Muscle layer of colon (tissue), 2 donors: ENCODE measurements around the gene FRS2.

Experiments used
- H3K27ac ChIP-seq: one replicate; pipeline ENCODE4 v1.7.0; 2013; ENCODE audit warnings: low read depth, mild to moderate bottlenecking, low read length, moderate library complexity
- H3K27me3 ChIP-seq, 2 donors: one replicate each; pipeline ENCODE4 v1.7.0; 2013; ENCODE audit warnings: low read length in 2 of 2, mild to moderate bottlenecking in 2 of 2; ENCODE audit not compliant: insufficient read depth in 2 of 2, control insufficient read depth in 1 of 2
- H3K36me3 ChIP-seq: one replicate; pipeline ENCODE4 v1.7.0; 2013; ENCODE audit warnings: mild to moderate bottlenecking, low read length; ENCODE audit not compliant: insufficient read depth
- H3K4me1 ChIP-seq: one replicate; pipeline ENCODE4 v1.7.0; 2013; ENCODE audit warnings: mild to moderate bottlenecking, low read length; ENCODE audit not compliant: insufficient read depth
- H3K4me3 ChIP-seq, 2 donors: one replicate each; pipeline ENCODE4 v1.7.0; 2013; ENCODE audit warnings: low read length in 2 of 2, low read depth in 1 of 2, mild to moderate bottlenecking in 1 of 2, moderate library complexity in 1 of 2
- H3K9ac ChIP-seq: one replicate; pipeline ENCODE4 v1.7.0; 2013; ENCODE audit warnings: low read length
- H3K9me3 ChIP-seq: one replicate; pipeline ENCODE4 v1.7.0; 2013; ENCODE audit warnings: mild to moderate bottlenecking, low read length
- donor health status: abdominal sarcoma.
- donor health status: Adenocarcinoma of cecum.

FRS2 gene

DNA sequence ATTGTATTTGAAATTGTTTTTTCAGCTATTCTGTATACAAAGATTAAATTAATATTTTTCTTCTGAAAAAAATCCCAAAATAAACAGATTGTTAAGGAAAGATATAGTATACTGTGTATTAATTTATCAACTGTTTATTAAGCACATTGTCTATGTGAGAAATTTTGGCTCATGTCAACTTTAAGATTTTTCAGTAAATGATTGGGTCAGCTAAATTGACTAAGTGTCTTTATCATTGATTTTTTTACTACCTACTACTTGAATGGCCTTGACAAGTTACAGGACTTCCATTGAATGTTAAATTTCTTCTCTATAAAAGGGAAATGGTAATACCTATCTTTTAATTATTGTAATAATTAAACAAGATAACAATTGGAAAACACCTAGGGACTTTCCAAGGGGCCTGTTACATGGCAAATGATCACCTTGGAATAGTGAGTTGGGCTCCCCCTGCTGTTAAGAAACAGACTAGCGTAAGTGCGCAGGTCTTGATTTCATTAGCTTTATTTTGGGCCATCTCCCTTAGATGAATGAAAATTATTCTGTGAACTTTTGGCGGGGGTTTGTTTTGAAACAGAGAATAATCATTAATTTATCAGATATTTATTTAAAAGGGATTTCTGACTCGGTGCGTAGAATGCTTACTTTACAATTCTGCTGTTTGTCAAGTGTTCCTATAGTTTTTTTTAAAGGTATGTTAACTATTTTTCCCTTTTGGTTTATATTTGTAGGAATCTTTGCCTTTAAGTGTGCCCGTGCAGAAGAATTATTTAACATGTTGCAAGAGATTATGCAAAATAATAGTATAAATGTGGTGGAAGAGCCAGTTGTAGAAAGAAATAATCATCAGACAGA, 100.6 kb downstream of the FRS2 start:
- Histone ChIP-seq H3K36me3 (peaks cover 32% of the 10 kb centered on the region), H3K27me3 (no peaks in the 10 kb centered on the region), H3K9me3 (no peaks in the 10 kb centered on the region), H3K4me1 (no peaks in the 10 kb centered on the region), H3K27ac (no peak overlapping the region), H3K9ac (no peak overlapping the region), H3K4me3 (no peak overlapping the region)

GRCh38 chr12:69575346-69575745, 105.2 kb downstream of the FRS2 start:
- Histone ChIP-seq H3K4me3 (no peak overlapping the region), H3K9me3 (no peaks in the 10 kb centered on the region), H3K36me3 (peaks cover 23% of the 10 kb centered on the region), H3K27ac (no peak overlapping the region), H3K4me1 (no peaks in the 10 kb centered on the region), H3K27me3 (no peaks in the 10 kb centered on the region), H3K9ac (no peak overlapping the region)

DNA sequence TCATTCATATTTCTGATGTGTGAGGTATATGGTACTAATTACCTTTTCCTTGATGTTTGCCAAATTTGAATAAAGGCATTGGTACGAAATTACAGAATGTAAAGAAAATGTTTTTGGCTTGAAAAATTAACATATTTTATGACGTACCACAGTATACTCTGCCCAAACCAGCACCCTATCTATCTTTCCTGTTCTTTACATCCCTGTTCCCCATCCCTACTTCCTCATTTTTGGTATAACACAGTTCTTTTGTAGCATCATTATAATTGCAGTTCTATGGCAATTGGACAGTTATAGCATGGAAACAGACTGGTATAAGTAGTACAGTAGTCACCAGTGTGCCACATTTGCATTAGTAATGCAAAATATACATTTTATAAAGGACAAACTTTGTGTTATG, 108.1 kb downstream of the FRS2 start:
- H3K27me3 ChIP-seq = no peaks in the 10 kb centered on the region
- no peak overlapping the region for H3K9ac ChIP-seq
- H3K4me3 ChIP-seq = no peak overlapping the region
- H3K4me1 ChIP-seq = no peaks in the 10 kb centered on the region
- no peaks in the 10 kb centered on the region for H3K9me3 ChIP-seq
- no peak overlapping the region for H3K27ac ChIP-seq
- H3K36me3 ChIP-seq = peaks cover 16% of the 10 kb centered on the region

GRCh38 chr12:69579029-69579428, 108.8 kb downstream of the FRS2 start:
- H3K36me3 ChIP-seq = peaks cover 15% of the 10 kb centered on the region
- H3K9ac ChIP-seq = no peak overlapping the region
- H3K4me1 ChIP-seq = no peaks in the 10 kb centered on the region
- H3K9me3 ChIP-seq = no peaks in the 10 kb centered on the region
- H3K4me3 ChIP-seq = no peak overlapping the region
- H3K27me3 ChIP-seq = no peaks in the 10 kb centered on the region
- no peak overlapping the region for H3K27ac ChIP-seq

DNA sequence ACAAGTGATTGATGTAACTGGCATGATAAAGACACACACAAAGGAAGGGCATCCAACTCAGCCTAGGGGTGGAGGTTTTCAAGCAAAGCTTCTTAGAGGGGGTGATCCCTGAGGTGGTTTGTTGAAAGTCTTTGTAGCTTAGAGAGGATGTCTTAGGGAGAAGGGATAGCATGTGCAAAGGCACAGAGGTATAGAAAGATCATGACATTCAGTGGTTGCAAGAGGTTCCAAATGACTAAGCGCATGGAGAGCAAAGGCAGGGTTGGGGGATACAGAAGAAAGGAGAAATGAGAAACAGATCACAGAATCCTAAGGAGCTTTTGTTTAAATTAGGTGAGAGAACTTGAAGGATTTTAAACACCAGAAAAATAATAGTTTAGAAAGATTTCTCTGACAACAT, 109.9 kb downstream of the FRS2 start:
- H3K36me3 ChIP-seq = peaks cover 4% of the 10 kb centered on the region
- H3K4me3 ChIP-seq = no peak overlapping the region
- H3K27me3 ChIP-seq = no peaks in the 10 kb centered on the region
- H3K4me1 ChIP-seq = no peaks in the 10 kb centered on the region
- no peak overlapping the region for H3K27ac ChIP-seq
- no peak overlapping the region for H3K9ac ChIP-seq
- H3K9me3 ChIP-seq = no peaks in the 10 kb centered on the region

DNA sequence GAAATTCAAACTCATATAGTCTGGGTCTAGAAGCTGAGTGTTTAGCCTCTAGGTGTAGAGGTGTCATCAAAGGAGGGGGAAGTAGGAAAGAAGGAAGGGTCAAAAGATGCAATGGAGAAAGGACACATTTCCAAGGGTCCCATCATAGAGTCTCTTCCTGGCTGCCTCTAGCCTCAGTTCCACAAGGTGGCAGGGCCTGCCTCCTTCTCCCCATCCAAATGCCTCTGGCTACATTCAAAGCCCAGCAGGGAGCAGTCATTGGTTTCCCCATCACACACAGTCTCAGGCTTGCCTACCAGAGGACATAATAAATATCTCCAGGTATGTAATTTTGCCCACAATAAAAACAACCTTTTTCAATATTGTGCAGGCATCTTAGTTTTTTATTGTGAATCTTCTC, 113.0 kb downstream of the FRS2 start:
- H3K27me3 ChIP-seq = no peaks in the 10 kb centered on the region
- no peak overlapping the region for H3K9ac ChIP-seq

GRCh38 chr12:69585189-69586062, 115.2 kb downstream of the FRS2 start, which contains the start of gene CCT2:
CCT2 (plus strand) TSS chr12:69585459; CDS start chr12:69585522, 63 bp downstream.
- H3K9me3 ChIP-seq = no peaks in the 10 kb centered on the region
- H3K27ac ChIP-seq = peak within 1 kb of the TSS; percentile 98
- peak within 1 kb of the TSS; percentile 73 for H3K9ac ChIP-seq
- H3K36me3 ChIP-seq = peaks cover 31% of the 10 kb centered on the region
- H3K27me3 ChIP-seq = no peaks in the 10 kb centered on the region
- peak within 1 kb of the TSS; percentile 77 to 98 for H3K4me3 ChIP-seq
- peaks cover 7% of the 10 kb centered on the region for H3K4me1 ChIP-seq

More for the DNA sequence above, 113.0 kb downstream of the FRS2 start:
- Histone ChIP-seq H3K4me1 (peaks cover 7% of the 10 kb centered on the region), H3K36me3 (peaks cover 10% of the 10 kb centered on the region), H3K9me3 (no peaks in the 10 kb centered on the region), H3K4me3 (no peak overlapping the region), H3K27ac (no peak overlapping the region)

- H3K27ac ChIP-seq = no peak overlapping the region
- H3K4me1 ChIP-seq = peaks cover 7% of the 10 kb centered on the region
- H3K36me3 ChIP-seq = peaks cover 62% of the 10 kb centered on the region
- no peak overlapping the region for H3K4me3 ChIP-seq
- H3K27me3 ChIP-seq = no peaks in the 10 kb centered on the region
- H3K9ac ChIP-seq = no peak overlapping the region
- no peaks in the 10 kb centered on the region for H3K9me3 ChIP-seq
Observed at GRCh38 chr12:69588527-69588926, 118.3 kb downstream of the FRS2 start.

GRCh38 chr12:69589082-69589481, 118.9 kb downstream of the FRS2 start:
- Histone ChIP-seq H3K9me3 (no peaks in the 10 kb centered on the region), H3K27ac (no peak overlapping the region), H3K4me1 (peaks cover 7% of the 10 kb centered on the region), H3K27me3 (no peaks in the 10 kb centered on the region), H3K4me3 (no peak overlapping the region), H3K36me3 (peaks cover 65% of the 10 kb centered on the region), H3K9ac (no peak overlapping the region)

DNA sequence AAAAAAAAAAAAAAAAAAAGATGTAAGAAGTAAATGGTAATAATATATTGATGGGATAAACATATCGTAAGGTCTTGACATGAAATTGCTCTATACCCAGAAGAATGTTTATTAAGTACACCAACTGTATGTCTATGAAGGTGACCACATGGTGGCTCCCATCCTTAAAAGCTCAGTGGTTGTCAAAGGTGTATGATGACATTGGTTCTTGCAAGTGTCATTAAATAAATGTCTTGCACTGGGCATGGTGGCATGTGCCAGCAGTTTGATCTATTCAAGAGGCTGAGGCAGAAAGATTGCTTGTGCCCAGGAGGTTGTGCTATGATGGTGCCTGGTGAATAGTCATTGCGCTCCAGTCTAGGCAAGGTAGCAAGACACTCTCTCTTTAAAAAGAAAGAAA, 125.5 kb downstream of the FRS2 start:
- Histone ChIP-seq H3K9ac (no peak overlapping the region), H3K27ac (no peak overlapping the region), H3K36me3 (peaks cover 64% of the 10 kb centered on the region), H3K4me3 (no peak overlapping the region), H3K9me3 (no peaks in the 10 kb centered on the region), H3K27me3 (no peaks in the 10 kb centered on the region), H3K4me1 (no peaks in the 10 kb centered on the region)

GRCh38 chr12:69598174-69598753, 128.1 kb downstream of the FRS2 start:
- H3K36me3 ChIP-seq = peaks cover 52% of the 10 kb centered on the region
- no peak overlapping the region for H3K27ac ChIP-seq
- H3K4me1 ChIP-seq = no peaks in the 10 kb centered on the region
- H3K27me3 ChIP-seq = no peaks in the 10 kb centered on the region
- H3K9ac ChIP-seq = no peak overlapping the region
- no peaks in the 10 kb centered on the region for H3K9me3 ChIP-seq
- no peak overlapping the region for H3K4me3 ChIP-seq
